ENCODE data around the gene STT3B. TPM values are rescaled to one million over a fixed set of nuclear protein-coding genes. Genes with fewer than 3 reads are reported as not detected.
A peak's percentile ranks its signal among the peaks of the same experiment; 100 is the strongest.
"Not testable (repeated sequence)": the region's sequence is repeated elsewhere in the genome, so short reads cannot be mapped to it uniquely, and the experiment has no call there.

The STT3B gene
- total RNA-seq, 1 experiment from 2014 or later: 144 TPM

DNA sequence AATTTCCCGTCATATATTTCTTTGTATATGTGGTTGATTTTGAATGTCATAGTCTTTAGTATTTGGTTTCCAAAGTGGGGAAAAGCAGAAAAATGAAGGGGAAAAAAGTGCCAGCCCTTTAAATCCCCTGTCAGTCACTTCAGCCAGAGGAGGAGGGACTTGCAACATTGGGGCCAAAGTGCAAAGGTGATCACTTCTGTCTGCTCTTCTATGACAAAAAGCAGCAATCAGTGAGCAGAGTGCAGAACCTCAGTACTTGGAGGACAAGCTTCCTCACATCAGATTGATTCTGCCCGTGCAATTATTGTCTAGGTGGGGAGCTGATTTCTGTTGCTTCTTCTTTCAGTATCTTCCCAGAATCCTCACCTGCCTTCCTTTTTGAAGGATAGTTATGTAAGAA, 60.0 kb downstream of the STT3B start:
- no peak for DNase-seq (ENCODE audit: low read depth)

GRCh38 chr3:31596176-31596575, 63.5 kb downstream of the STT3B start:
- no peak for DNase-seq (ENCODE audit: low read depth)

- DNase-seq (ENCODE audit: low read depth): no peak
These were observed 67.7 kb downstream of the STT3B start for GRCh38 chr3:31600431-31600830.

GRCh38 chr3:31605333-31605732, 72.6 kb downstream of the STT3B start:
- not testable (repeated sequence) for DNase-seq (ENCODE audit: low read depth)

GRCh38 chr3:31606453-31606852, 73.7 kb downstream of the STT3B start:
- DNase-seq (ENCODE audit: low read depth): no peak

DNA sequence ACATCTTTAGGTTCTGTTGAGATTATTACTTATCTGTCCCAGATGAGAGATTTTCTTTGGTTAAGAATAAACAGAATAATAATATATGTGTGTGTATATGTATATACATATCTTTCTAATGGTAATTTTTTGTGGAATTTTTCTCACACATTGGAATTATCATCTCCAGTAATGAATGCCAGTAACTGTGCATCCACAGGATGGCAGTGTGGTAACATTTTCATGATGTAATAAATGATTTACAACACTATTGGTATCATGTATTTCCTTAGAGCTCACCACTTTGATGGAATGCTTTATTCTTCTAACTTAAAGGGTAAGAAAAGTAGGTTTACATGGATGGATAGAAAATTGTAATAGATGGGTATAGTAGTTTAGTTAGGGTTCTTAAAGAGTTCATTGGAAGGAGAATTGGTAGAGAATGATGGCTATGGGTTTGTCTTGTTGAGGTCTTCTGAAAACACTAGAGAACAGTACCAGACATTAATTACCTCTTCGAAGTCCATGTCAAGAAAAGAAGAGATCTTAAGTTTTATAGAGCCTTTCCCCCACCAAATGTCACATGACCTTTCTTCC, 78.1 kb downstream of the STT3B start:
- DNase-seq (ENCODE audit: low read depth): peak; percentile 49

- no peak for DNase-seq (ENCODE audit: low read depth)
These were observed 80.5 kb downstream of the STT3B start for GRCh38 chr3:31613177-31613576.

- no peak for DNase-seq (ENCODE audit: low read depth)
These were observed 80.9 kb downstream of the STT3B start for GRCh38 chr3:31613654-31614053.

DNA sequence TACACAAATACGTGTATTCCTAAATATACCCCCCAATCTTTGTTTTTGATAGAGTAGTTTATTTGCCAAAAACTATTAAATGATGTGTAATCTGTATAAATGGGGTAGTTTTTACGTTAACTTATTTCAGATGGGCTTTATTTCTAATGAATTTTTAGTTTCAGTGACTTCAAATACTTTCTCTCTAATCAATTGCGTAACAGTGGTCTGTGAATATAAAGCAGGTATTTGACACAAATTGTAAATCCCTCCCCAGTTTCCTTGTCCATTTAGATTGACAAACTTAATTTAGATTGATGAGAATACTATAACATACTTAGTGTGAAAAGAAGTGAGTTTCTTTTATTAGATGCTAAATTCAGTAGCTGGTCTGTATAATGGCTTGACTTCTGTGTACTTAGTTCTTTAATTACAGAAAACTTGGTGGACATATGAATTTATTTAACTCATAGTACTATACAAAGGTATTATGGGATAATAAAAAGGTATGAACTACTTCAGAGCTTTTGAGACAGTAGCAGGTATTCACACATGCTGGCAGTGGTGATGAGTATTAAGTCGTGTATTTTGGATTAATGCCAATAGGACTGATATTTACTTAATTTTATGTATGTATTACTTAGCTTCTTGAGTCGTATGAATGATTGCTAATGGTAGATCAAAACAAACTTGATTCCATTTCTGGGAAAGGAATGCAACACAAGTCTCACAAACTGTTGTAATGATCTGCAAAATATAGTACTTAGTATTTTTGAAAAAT, 81.6 kb downstream of the STT3B start:
- no peak for DNase-seq (ENCODE audit: low read depth)

GRCh38 chr3:31615071-31615875, 82.5 kb downstream of the STT3B start:
- DNase-seq (ENCODE audit: low read depth): no peak

- DNase-seq (ENCODE audit: low read depth): no peak
These were observed 84.0 kb downstream of the STT3B start for GRCh38 chr3:31616711-31617110.

- DNase-seq (ENCODE audit: low read depth): no peak
These were observed 87.9 kb downstream of the STT3B start for GRCh38 chr3:31620656-31621055.

DNA sequence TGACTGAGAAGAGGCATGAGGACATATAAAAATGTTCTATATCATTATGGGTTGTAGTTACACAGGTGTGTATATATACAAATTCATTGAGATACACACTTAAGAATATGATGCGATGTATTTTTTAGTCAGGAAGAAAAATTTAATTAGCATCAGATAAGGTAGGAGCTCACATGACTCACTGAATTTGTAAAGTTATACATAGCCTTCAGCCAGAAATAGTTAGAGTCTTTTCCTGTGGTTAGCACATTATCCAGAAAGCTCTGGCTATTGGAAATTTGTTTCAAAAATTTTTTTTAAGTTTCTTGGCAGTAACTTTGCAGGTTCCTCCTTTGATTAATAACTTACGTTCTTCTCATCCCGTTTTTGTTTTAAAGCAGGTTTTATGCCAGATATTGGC, 88.6 kb downstream of the STT3B start:
- DNase-seq (ENCODE audit: low read depth): no peak

- DNase-seq (ENCODE audit: low read depth): no peak
These were observed 90.0 kb downstream of the STT3B start for GRCh38 chr3:31622636-31623288.

- DNase-seq (ENCODE audit: low read depth): no peak
These were observed 91.5 kb downstream of the STT3B start for GRCh38 chr3:31624083-31624709.

GRCh38 chr3:31625358-31625757, 92.6 kb downstream of the STT3B start:
- no peak for DNase-seq (ENCODE audit: low read depth)

DNA sequence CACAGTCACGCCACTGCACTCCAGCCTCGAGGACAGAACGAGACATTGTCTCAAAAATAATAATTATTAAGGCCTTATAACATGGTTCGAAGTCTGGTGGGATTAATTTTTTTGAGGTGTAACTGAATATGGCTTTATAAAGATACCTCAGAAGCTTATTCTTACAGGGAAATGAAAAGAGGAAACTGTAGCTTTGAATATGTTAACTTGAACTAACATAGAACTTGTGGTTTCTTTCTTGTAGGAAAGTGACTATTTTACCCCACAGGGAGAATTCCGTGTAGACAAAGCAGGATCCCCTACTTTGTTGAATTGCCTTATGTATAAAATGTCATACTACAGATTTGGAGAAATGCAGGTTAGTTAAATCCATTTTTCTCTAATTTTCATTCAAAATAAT, 96.3 kb downstream of the STT3B start:
- DNase-seq (ENCODE audit: low read depth): no peak

GRCh38 chr3:31634476-31634875, 101.8 kb downstream of the STT3B start:
- no peak for DNase-seq (ENCODE audit: low read depth)

- DNase-seq (ENCODE audit: low read depth): no peak
These were observed 102.8 kb downstream of the STT3B start for GRCh38 chr3:31635545-31635944.

DNA sequence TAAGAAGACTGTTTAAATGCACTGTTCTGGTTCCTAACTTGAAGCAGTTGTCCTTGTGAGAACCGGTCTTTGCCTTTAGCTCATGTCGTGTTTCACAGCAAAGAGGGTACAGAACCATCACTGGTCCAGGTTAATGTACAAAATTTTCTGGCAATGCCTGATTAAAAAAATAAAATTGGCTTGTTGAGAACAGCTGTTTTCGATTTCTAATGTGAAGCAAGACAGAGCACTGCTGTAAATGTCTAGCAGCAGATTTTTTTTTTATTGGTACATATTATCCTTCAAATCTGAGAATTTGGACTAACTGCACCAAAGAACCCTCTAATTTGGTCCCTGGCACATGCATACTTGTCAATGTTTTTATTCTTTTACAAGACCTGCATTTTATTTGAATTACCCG, 103.3 kb downstream of the STT3B start:
- no peak for DNase-seq (ENCODE audit: low read depth)

DNA sequence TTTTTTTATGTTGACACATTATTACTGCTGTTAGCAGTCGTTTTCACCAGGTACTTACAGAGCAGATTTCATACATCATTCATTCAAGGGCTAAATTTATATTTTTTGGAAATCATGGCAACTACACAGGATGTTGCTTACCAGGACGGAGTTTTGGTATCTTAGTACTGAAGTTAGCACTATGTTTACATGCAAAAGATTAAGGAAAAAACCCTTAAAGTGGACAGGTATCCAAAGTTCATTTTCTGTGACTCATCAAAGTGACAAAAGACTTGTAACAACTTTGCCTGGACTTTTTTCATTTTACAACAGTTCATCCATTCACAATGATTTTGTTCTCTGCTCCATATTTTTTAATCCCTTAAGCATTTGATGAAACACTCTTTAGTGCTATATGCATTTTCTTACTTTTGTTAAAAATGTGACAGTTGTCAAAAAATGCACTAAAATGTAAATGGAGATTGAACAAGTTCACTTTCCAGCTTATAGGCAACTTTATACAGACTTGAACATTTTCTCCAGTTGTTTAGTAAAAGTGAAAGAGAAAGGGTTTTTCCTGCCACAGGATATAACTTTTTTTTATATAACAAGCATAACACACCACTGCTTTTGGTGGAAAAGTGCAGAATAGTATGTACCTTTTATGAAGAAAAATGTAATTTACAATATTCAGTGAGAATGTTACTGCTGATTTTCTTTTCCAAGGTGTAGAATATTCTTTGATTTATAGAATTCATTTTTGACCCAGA, 104.1 kb downstream of the STT3B start:
- DNase-seq (ENCODE audit: low read depth): no peak
